ENCODE results near the gene CPN1.
A peak's percentile ranks its signal among the peaks of the same experiment; 100 is the strongest.

CPN1 gene

DNA sequence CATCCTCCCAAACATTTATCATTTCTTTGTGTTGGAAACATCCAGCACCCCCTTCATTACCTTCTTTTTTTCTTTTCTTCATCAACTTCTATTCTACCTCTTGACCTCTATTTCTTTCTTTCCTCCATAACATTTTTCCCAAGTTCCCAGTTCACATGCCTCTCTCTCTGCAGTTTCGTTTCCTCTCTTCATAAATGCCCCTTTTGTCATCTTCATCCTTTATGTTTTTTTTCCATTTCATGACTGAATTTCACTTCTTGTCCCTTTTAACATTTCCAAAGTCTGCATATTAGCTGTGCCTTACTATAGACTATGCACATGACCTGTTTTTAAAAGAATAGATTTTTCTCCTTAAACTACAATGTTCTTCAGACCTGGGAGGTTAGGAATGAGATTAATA is 23.7 kb downstream of the CPN1 start:
- H3K27ac Mint-ChIP-seq, result no peak overlapping the region
- no peak overlapping the region for H3K4me3 Mint-ChIP-seq
- no peak for DNase-seq

GRCh38 chr10:100053686-100054460 is 27.8 kb downstream of the CPN1 start:
- peaks cover 7% of the 10 kb centered on the region for H3K27me3 Mint-ChIP-seq
- DNase-seq, result no peak
- H3K36me3 Mint-ChIP-seq (ENCODE audit: low read depth), result no peaks in the 10 kb centered on the region
- peaks cover 3% of the 10 kb centered on the region for H3K9me3 Mint-ChIP-seq
- no peak overlapping the region for H3K27ac Mint-ChIP-seq
- ATAC-seq, result no peak
- H3K4me1 Mint-ChIP-seq, result no peaks in the 10 kb centered on the region
- no peak overlapping the region for H3K4me3 Mint-ChIP-seq

More for the DNA sequence above, 23.7 kb downstream of the CPN1 start:
- Mint-ChIP-seq H3K4me1 (no peaks in the 10 kb centered on the region), H3K27me3 (peaks cover 17% of the 10 kb centered on the region), H3K9me3 (peaks cover 3% of the 10 kb centered on the region), H3K36me3 (ENCODE audit: low read depth) (no peaks in the 10 kb centered on the region)
- ATAC-seq, result no peak

GRCh38 chr10:100046021-100046486 is 35.6 kb downstream of the CPN1 start:
- peaks cover 2% of the 10 kb centered on the region for H3K4me1 Mint-ChIP-seq
- ATAC-seq (peak; percentile 78), DNase-seq (peak; percentile 88)
- H3K4me3 Mint-ChIP-seq, result no peak overlapping the region
- no peaks in the 10 kb centered on the region for H3K9me3 Mint-ChIP-seq
- no peaks in the 10 kb centered on the region for H3K36me3 Mint-ChIP-seq (ENCODE audit: low read depth)
- no peak overlapping the region for H3K27ac Mint-ChIP-seq
- H3K27me3 Mint-ChIP-seq, result peaks cover 3% of the 10 kb centered on the region

DNA sequence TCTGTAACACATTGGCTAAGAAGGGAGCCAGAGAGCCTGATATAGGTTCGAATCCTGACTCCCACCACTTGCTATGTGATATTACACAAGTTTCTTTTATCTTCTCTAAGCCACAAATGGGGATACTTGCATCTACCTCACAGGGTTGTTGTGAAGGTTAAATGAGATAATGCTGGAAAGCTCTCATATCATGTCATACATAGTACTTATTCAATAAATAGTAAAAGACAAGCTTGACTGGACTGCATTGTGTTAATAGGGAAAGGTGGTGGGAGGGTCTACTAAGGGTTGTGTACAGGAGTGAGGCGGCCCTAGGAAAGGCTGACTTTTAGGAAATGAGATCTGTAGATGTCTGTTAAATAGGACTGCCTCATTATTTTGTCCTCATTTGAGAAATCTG is 36.1 kb downstream of the CPN1 start:
- Mint-ChIP-seq H3K9me3 (no peaks in the 10 kb centered on the region), H3K27ac (no peak overlapping the region), H3K27me3 (peaks cover 3% of the 10 kb centered on the region), H3K36me3 (ENCODE audit: low read depth) (no peaks in the 10 kb centered on the region), H3K4me3 (no peak overlapping the region), H3K4me1 (peaks cover 2% of the 10 kb centered on the region)
- DNase-seq (no peak), ATAC-seq (no peak)

DNA sequence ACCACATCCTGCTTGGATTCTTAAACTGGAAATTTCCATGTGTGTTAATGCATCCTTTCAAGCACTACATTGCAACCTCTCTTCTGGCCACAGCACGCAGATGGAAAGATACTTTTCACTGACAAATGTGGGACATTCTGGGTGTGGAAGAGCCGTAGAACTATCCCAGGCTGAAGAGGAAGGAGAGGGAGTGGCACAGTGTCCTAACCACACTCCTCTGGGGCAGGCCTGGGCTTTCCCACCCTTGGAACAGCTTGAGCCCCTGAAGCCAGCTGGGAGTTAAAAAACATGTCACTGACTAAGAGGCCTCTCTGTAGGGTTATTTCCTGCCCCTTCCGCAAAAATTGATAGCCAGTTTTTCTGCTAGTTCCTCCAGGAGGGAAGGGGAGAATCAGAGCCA is 37.9 kb downstream of the CPN1 start:
- Mint-ChIP-seq H3K27ac (no peak overlapping the region), H3K9me3 (no peaks in the 10 kb centered on the region), H3K4me3 (no peak overlapping the region), H3K27me3 (peaks cover 3% of the 10 kb centered on the region), H3K36me3 (ENCODE audit: low read depth) (no peaks in the 10 kb centered on the region), H3K4me1 (peaks cover 2% of the 10 kb centered on the region)
- DNase-seq (no peak), ATAC-seq (no peak)

- ATAC-seq (peak; percentile 76), DNase-seq (no peak)
- no peaks in the 10 kb centered on the region for H3K36me3 Mint-ChIP-seq (ENCODE audit: low read depth)
- peak overlapping the region; percentile 42 for H3K27ac Mint-ChIP-seq
- peaks cover 3% of the 10 kb centered on the region for H3K27me3 Mint-ChIP-seq
- H3K4me1 Mint-ChIP-seq, result peaks cover 2% of the 10 kb centered on the region
- H3K4me3 Mint-ChIP-seq, result no peak overlapping the region
- H3K9me3 Mint-ChIP-seq, result no peaks in the 10 kb centered on the region
These were observed 38.3 kb downstream of the CPN1 start for GRCh38 chr10:100043344-100043743.

DNA sequence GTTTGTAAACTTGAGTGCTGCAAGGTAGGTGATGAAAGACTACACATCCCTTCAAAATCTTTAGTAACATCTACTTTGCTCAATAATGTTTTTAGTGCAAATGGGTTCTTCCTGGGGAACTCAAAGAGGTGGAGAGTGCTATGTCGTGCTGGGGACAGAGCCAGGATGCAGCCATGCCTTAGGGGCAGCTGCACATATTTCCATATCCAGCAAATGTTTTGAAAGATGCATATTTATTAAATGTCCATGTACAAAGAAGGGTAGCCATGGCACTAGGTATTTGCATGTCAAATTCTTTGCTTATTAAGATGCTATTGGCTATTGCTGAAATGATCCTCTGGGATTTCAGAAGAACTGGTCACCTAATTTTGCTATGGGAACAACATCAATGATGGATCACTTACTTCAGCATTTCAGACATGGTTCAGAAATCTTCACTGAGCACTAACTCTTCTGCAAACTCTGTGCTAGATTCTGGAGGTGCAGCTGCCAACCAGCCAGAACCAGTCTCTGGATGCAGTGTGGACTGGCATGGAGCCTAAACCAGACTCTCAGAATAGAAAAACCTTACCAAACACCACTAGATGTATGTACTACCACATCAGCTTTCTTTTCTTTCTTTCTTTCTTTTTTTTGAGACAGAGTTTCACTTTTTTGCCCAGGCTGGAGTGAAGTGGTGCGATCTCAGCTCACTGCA is 40.2 kb downstream of the CPN1 start:
- Mint-ChIP-seq H3K4me1 (peaks cover 2% of the 10 kb centered on the region), H3K36me3 (ENCODE audit: low read depth) (no peaks in the 10 kb centered on the region), H3K4me3 (no peak overlapping the region), H3K27ac (no peak overlapping the region), H3K9me3 (no peaks in the 10 kb centered on the region), H3K27me3 (peaks cover 6% of the 10 kb centered on the region)
- DNase-seq (no peak), ATAC-seq (no peak)

GRCh38 chr10:100038561-100039071 is 43.1 kb downstream of the CPN1 start:
- H3K36me3 Mint-ChIP-seq (ENCODE audit: low read depth), result no peaks in the 10 kb centered on the region

GRCh38 chr10:100037758-100038315 is 43.8 kb downstream of the CPN1 start:
- Mint-ChIP-seq H3K27me3 (peaks cover 3% of the 10 kb centered on the region), H3K27ac (no peak overlapping the region), H3K9me3 (no peaks in the 10 kb centered on the region), H3K36me3 (ENCODE audit: low read depth) (no peaks in the 10 kb centered on the region), H3K4me3 (no peak overlapping the region), H3K4me1 (no peaks in the 10 kb centered on the region)
- DNase-seq (no peak), ATAC-seq (no peak)

More at GRCh38 chr10:100038561-100039071, 43.1 kb downstream of the CPN1 start:
- H3K27me3 Mint-ChIP-seq, result peaks cover 3% of the 10 kb centered on the region
- H3K27ac Mint-ChIP-seq, result no peak overlapping the region
- ATAC-seq, result no peak
- peaks cover 2% of the 10 kb centered on the region for H3K4me1 Mint-ChIP-seq
- DNase-seq, result no peak
- H3K9me3 Mint-ChIP-seq, result no peaks in the 10 kb centered on the region
- H3K4me3 Mint-ChIP-seq, result no peak overlapping the region

GRCh38 chr10:100036850-100037249 is 44.8 kb downstream of the CPN1 start:
- H3K4me1 Mint-ChIP-seq, result no peaks in the 10 kb centered on the region
- ATAC-seq (no peak), DNase-seq (no peak)
- H3K9me3 Mint-ChIP-seq, result no peaks in the 10 kb centered on the region
- peaks cover 3% of the 10 kb centered on the region for H3K27me3 Mint-ChIP-seq
- H3K4me3 Mint-ChIP-seq, result no peak overlapping the region
- no peaks in the 10 kb centered on the region for H3K36me3 Mint-ChIP-seq (ENCODE audit: low read depth)
- H3K27ac Mint-ChIP-seq, result no peak overlapping the region

DNA sequence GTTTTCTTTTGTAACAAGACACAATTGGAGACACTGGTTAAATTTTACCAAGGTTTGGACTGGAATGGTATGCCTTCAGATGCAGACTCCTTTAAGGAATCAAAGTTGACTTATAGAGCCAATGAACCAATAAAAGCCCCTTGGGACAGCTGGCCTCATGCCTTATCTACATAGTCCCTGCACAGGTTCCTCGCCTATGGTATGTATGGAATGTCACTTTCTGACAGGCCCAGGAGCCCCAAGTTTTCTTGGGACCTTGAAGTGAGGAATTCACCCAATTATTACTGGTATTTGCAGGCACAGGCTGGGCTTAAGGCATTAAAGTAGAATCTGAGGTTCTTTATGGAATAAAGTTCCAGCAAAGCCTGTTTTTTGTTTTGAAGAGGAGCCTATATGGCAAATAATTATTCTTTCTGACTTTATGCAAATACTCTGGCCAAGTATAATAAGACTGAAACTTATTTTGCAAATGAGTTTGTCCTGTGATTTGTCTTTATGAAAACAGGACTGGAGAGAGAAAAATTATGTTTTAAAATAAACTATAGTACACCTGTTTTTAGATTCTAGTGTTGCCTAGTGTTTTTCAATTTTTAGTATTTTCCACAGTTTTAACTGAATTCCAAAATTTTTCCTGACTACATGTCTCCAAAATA is 47.8 kb downstream of the CPN1 start:
- H3K27ac Mint-ChIP-seq, result no peak overlapping the region
- H3K27me3 Mint-ChIP-seq, result peaks cover 3% of the 10 kb centered on the region
- no peak for DNase-seq
- no peaks in the 10 kb centered on the region for H3K4me1 Mint-ChIP-seq
- no peaks in the 10 kb centered on the region for H3K9me3 Mint-ChIP-seq
- no peaks in the 10 kb centered on the region for H3K36me3 Mint-ChIP-seq (ENCODE audit: low read depth)
- no peak overlapping the region for H3K4me3 Mint-ChIP-seq
- ATAC-seq, result no peak

DNA sequence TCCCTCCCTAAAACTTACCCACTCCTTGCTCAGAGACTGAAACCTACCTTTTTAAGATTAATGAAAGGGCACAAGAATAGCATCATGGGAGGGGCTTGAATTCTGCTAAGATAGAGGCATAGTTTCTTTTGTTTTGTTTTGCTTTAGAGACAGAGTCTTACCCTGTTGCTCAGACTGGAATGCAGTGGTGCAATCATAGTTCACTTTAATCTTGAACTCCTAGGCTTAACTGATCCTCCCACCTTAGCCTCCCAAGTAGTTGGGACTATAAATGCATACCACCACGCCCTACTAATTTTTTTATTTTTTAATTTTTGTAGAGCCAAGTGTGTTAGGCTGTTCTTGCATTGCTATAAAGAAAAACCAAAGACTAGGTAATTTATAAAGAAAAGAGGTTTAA is 54.3 kb downstream of the CPN1 start:
- no peaks in the 10 kb centered on the region for H3K27me3 Mint-ChIP-seq
- H3K9me3 Mint-ChIP-seq, result peaks cover 8% of the 10 kb centered on the region
- no peaks in the 10 kb centered on the region for H3K4me1 Mint-ChIP-seq
- H3K4me3 Mint-ChIP-seq, result no peak overlapping the region
- no peak for ATAC-seq
- DNase-seq, result no peak
- H3K36me3 Mint-ChIP-seq (ENCODE audit: low read depth), result no peaks in the 10 kb centered on the region
- H3K27ac Mint-ChIP-seq, result no peak overlapping the region

DNA sequence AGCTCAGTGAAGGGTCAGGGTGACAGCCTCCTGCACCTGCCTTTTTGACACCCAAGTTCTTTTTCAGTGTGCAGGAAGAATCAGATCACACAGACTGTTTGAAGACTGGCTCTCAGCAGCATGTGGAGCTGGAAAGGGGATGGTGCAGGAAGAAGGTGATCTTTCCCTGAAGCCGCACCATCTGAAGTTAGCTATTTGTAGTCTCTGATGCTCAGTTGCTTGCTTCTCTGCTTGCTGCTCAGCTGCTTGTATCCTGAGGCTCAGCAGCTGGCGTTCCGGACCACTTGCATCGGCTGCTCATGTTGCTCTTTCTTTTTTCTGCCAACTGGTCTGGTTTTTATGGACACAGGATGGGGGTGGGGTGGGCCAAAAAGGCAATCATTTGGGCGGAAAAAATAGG is 56.1 kb downstream of the CPN1 start:
- H3K27ac Mint-ChIP-seq, result no peak overlapping the region
- peaks cover 8% of the 10 kb centered on the region for H3K9me3 Mint-ChIP-seq
- H3K4me1 Mint-ChIP-seq, result peaks cover 4% of the 10 kb centered on the region
- DNase-seq (no peak), ATAC-seq (no peak)
- no peak overlapping the region for H3K4me3 Mint-ChIP-seq
- H3K36me3 Mint-ChIP-seq (ENCODE audit: low read depth), result no peaks in the 10 kb centered on the region
- no peaks in the 10 kb centered on the region for H3K27me3 Mint-ChIP-seq

- ATAC-seq (no peak), DNase-seq (no peak)
- H3K9me3 Mint-ChIP-seq, result peaks cover 8% of the 10 kb centered on the region
- H3K36me3 Mint-ChIP-seq (ENCODE audit: low read depth), result no peaks in the 10 kb centered on the region
- no peaks in the 10 kb centered on the region for H3K27me3 Mint-ChIP-seq
- H3K4me3 Mint-ChIP-seq, result no peak overlapping the region
- no peak overlapping the region for H3K27ac Mint-ChIP-seq
- H3K4me1 Mint-ChIP-seq, result peaks cover 13% of the 10 kb centered on the region
These were observed 56.9 kb downstream of the CPN1 start for GRCh38 chr10:100024748-100025147.
